ENCODE data around the gene ANGPTL2.

ANGPTL2 gene

GRCh38 chr9:127128341-127129072 is 6.1 kb upstream of the ANGPTL2 start:
- TF ChIP-seq, protein P1, sequence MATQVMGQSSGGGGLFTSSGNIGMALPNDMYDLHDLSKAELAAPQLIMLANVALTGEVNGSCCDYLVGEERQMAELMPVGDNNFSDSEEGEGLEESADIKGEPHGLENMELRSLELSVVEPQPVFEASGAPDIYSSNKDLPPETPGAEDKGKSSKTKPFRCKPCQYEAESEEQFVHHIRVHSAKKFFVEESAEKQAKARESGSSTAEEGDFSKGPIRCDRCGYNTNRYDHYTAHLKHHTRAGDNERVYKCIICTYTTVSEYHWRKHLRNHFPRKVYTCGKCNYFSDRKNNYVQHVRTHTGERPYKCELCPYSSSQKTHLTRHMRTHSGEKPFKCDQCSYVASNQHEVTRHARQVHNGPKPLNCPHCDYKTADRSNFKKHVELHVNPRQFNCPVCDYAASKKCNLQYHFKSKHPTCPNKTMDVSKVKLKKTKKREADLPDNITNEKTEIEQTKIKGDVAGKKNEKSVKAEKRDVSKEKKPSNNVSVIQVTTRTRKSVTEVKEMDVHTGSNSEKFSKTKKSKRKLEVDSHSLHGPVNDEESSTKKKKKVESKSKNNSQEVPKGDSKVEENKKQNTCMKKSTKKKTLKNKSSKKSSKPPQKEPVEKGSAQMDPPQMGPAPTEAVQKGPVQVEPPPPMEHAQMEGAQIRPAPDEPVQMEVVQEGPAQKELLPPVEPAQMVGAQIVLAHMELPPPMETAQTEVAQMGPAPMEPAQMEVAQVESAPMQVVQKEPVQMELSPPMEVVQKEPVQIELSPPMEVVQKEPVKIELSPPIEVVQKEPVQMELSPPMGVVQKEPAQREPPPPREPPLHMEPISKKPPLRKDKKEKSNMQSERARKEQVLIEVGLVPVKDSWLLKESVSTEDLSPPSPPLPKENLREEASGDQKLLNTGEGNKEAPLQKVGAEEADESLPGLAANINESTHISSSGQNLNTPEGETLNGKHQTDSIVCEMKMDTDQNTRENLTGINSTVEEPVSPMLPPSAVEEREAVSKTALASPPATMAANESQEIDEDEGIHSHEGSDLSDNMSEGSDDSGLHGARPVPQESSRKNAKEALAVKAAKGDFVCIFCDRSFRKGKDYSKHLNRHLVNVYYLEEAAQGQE (IDR thresholded peaks at IDR 0.05; ENCODE audit: insufficient read depth in 1 of 2, low read depth in 2 of 2, low read length in 2 of 2): no peak
- TF ChIP-seq SIN3A (IDR thresholded peaks at IDR 0.05; ENCODE audit: borderline replicate concordance, insufficient read depth, low read length) (no peak), TAF1 (IDR thresholded peaks at IDR 0.05; ENCODE audit: borderline replicate concordance, insufficient read depth, low read length) (no peak), FOXP2 (optimal IDR thresholded peaks at IDR 0.05; ENCODE audit: borderline replicate concordance, extremely low read depth, extremely low read length, insufficient read depth) (no peak), POLR2AphosphoS5 (IDR thresholded peaks at IDR 0.05; ENCODE audit: low read depth, low read length) (no peak)

- TF ChIP-seq POLR2AphosphoS5 (IDR thresholded peaks at IDR 0.05; ENCODE audit: low read depth, low read length): no peak
- no peak for TF ChIP-seq SIN3A (IDR thresholded peaks at IDR 0.05; ENCODE audit: borderline replicate concordance, insufficient read depth, low read length)
- TF ChIP-seq TAF1 (IDR thresholded peaks at IDR 0.05; ENCODE audit: borderline replicate concordance, insufficient read depth, low read length): no peak
- no peak for TF ChIP-seq FOXP2 (optimal IDR thresholded peaks at IDR 0.05; ENCODE audit: borderline replicate concordance, extremely low read depth, extremely low read length, insufficient read depth)
- TF ChIP-seq, protein P1 (IDR thresholded peaks at IDR 0.05; ENCODE audit: insufficient read depth in 1 of 2, low read depth in 2 of 2, low read length in 2 of 2): no peak
These were observed 4.5 kb upstream of the ANGPTL2 start for GRCh38 chr9:127126971-127127370.

DNA sequence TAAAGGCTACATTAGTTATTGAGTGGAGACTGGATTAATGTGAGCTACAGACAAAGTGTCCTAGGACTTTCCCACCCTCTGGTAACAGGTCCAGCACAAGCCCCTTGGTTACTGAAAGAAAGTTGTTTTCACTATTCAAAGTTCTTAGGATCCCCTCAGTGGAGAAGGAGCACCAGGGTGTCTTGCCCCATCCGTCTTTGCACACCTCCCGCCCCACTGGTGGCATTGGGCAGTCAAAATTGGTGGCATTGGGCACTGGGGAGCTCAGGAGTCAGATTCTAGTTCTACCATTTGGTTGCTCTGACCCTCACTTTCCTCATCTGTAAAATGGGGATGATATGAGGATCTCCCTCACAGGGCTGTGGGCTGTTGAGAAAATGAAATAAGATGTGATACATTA is 2.4 kb upstream of the ANGPTL2 start:
- TF ChIP-seq POLR2AphosphoS5 (IDR thresholded peaks at IDR 0.05; ENCODE audit: low read depth, low read length) (no peak), SIN3A (IDR thresholded peaks at IDR 0.05; ENCODE audit: borderline replicate concordance, insufficient read depth, low read length) (no peak), FOXP2 (optimal IDR thresholded peaks at IDR 0.05; ENCODE audit: borderline replicate concordance, extremely low read depth, extremely low read length, insufficient read depth) (no peak), TAF1 (IDR thresholded peaks at IDR 0.05; ENCODE audit: borderline replicate concordance, insufficient read depth, low read length) (no peak)
- TF ChIP-seq, protein P1 (IDR thresholded peaks at IDR 0.05; ENCODE audit: insufficient read depth in 1 of 2, low read depth in 2 of 2, low read length in 2 of 2): no peak

GRCh38 chr9:127124111-127124531 is 1.7 kb upstream of the ANGPTL2 start:
- TF ChIP-seq SIN3A (IDR thresholded peaks at IDR 0.05; ENCODE audit: borderline replicate concordance, insufficient read depth, low read length) (no peak), TAF1 (IDR thresholded peaks at IDR 0.05; ENCODE audit: borderline replicate concordance, insufficient read depth, low read length) (no peak), FOXP2 (optimal IDR thresholded peaks at IDR 0.05; ENCODE audit: borderline replicate concordance, extremely low read depth, extremely low read length, insufficient read depth) (no peak), POLR2AphosphoS5 (IDR thresholded peaks at IDR 0.05; ENCODE audit: low read depth, low read length) (no peak)
- TF ChIP-seq, protein P1 (IDR thresholded peaks at IDR 0.05; ENCODE audit: insufficient read depth in 1 of 2, low read depth in 2 of 2, low read length in 2 of 2): no peak

All from PFSK-1 (cell line).